ENCODE measurements around the gene ZNF69. TPM values are rescaled to one million over a fixed set of nuclear protein-coding genes. Genes with fewer than 3 reads are reported as not detected.
"Not testable (repeated sequence)": the region's sequence is repeated elsewhere in the genome, so short reads cannot be mapped to it uniquely, and the experiment has no call there.

Gene ZNF69
- total and polyA plus RNA-seq, 4 donors, result 2.5 to 12.0 (median 8.9) TPM

DNA sequence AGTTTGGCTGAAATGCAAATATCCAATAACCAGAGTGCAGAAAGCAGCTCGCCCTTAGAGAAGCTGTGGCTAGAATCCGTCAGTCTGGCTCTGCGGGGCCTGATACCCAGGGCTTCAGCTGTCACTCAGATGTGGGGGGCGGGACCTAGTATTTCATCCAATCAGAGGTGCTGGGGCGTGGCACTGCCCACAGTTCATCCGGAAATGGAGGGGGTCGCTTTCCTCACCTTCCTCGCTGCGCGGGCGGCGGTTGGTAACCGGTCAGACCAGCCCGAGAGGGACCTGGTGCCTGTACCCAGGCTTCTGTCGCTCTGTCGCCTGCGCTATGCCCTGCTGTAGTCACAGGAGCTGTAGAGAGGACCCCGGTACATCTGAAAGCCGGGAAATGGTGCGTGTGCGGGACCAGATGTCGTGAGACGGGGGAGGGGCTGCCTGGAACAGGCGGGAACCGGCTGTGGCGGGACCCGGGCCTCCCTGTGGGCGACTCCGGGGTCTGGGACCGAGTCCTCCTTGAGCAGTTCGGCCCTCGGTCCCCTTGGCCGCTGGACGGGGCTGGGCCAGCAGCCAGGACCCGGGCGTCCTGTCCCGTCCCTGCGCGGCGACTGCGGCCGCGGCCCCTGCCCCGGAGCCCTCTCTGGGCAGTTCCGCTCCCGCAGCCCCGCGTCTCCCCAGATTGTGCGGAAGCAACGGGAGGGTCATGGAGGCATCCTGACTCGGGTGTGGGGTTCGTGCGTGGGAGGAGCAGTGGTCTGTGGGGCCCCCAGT is 37.5 kb downstream of the ZNF69 start, which contains the start of gene ZNF700 (continued):
- TF ChIP-seq, protein P1, sequence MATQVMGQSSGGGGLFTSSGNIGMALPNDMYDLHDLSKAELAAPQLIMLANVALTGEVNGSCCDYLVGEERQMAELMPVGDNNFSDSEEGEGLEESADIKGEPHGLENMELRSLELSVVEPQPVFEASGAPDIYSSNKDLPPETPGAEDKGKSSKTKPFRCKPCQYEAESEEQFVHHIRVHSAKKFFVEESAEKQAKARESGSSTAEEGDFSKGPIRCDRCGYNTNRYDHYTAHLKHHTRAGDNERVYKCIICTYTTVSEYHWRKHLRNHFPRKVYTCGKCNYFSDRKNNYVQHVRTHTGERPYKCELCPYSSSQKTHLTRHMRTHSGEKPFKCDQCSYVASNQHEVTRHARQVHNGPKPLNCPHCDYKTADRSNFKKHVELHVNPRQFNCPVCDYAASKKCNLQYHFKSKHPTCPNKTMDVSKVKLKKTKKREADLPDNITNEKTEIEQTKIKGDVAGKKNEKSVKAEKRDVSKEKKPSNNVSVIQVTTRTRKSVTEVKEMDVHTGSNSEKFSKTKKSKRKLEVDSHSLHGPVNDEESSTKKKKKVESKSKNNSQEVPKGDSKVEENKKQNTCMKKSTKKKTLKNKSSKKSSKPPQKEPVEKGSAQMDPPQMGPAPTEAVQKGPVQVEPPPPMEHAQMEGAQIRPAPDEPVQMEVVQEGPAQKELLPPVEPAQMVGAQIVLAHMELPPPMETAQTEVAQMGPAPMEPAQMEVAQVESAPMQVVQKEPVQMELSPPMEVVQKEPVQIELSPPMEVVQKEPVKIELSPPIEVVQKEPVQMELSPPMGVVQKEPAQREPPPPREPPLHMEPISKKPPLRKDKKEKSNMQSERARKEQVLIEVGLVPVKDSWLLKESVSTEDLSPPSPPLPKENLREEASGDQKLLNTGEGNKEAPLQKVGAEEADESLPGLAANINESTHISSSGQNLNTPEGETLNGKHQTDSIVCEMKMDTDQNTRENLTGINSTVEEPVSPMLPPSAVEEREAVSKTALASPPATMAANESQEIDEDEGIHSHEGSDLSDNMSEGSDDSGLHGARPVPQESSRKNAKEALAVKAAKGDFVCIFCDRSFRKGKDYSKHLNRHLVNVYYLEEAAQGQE (IDR thresholded peaks at IDR 0.05), result peak; percentile 82
- peak in 1 of 2 donors; percentile 31 for TF ChIP-seq HNF4A (conservative IDR thresholded peaks at IDR 0.05)

DNA sequence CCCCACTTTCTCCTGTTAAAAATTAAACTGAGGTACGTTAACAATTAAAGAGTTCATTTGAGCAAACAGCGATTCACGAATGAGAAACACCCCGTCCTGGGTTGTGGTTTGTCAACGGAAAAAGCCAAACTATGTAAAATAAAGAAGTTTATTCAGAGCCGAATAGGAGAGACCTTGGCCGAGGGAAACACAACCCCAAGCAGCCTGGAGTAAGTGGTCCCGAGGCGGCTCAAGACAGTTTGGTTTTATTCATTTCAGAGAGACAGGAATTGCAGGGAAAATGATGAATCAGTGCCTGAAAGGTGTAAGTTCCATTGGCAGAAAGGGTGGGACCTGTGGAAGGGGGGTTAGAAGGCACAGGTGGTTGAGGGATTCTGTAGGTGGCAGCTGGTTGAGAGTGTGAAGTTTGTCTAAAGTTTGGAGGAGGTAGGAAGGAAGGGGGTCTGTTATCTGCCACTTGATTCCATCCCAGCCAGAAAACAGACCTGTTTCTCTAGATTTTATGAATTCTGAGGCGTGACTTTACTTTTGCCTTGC is 38.1 kb downstream of the ZNF69 start:
- Histone ChIP-seq H3K4me1 (ENCODE audit: control insufficient read depth in 4 of 4, insufficient read depth in 4 of 4, low read length in 3 of 4) (peaks cover 8 to 20% (median 17%) of the 10 kb centered on the region in 4 donors), H3K4me3 (ENCODE audit: low read depth in 1 of 3, low read length in 3 of 3) (peak overlapping the region; percentile 76 to 92 (median 84)), H3K27ac (ENCODE audit: low read depth in 1 of 2, low read length in 2 of 2) (peak overlapping the region; percentile 96 to 97), H3K9ac (ENCODE audit: low read depth in 1 of 2, low read length in 2 of 2) (peak overlapping the region; percentile 21 to 87)
- not testable (repeated sequence) for H3K9me3 ChIP-seq (ENCODE audit: control insufficient read depth in 4 of 4, low read length in 3 of 4); DNase-seq (ENCODE audit: low spot score); H3K36me3 ChIP-seq (ENCODE audit: control insufficient read depth in 4 of 4, insufficient read depth in 3 of 4, low read depth in 1 of 4, low read length in 3 of 4); H3K27me3 ChIP-seq (ENCODE audit: control insufficient read depth in 4 of 4, insufficient read depth in 4 of 4, low read length in 3 of 4)
- 7% methylated on average over 10 of the region's 10 CpGs for WGBS

DNA sequence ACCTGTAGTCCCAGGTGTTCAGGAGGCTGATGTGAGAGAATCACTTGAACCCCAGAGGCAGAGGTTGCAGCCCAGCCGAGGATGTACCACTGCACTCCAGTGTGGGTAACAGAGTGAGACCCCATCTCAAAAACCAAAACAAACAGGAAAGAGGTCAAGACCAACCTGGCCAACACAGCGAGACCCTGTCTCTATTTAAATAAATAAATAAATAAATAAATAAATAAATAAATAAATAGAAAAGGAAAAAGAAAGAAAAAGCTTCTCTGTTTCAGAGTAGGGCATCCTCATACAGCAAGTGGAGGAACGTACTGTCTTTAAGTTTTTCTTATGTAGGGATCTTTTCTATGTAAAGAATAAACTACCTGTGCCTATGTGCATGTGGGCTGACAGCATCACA is 39.6 kb downstream of the ZNF69 start:
- Histone ChIP-seq H3K9ac (ENCODE audit: low read depth in 1 of 2, low read length in 2 of 2) (no peak overlapping the region), H3K27ac (ENCODE audit: low read depth in 1 of 2, low read length in 2 of 2) (no peak overlapping the region), H3K4me1 (ENCODE audit: control insufficient read depth in 4 of 4, insufficient read depth in 4 of 4, low read length in 3 of 4) (peaks cover 8 to 20% (median 17%) of the 10 kb centered on the region in 4 donors), H3K4me3 (ENCODE audit: low read depth in 1 of 3, low read length in 3 of 3) (no peak overlapping the region), H3K9me3 (ENCODE audit: control insufficient read depth in 4 of 4, low read length in 3 of 4) (peaks cover 0 to 2% (median 0%) of the 10 kb centered on the region in 4 donors), H3K36me3 (ENCODE audit: control insufficient read depth in 4 of 4, insufficient read depth in 3 of 4, low read depth in 1 of 4, low read length in 3 of 4) (peaks cover 1 to 8% (median 5%) of the 10 kb centered on the region in 4 donors), H3K27me3 (ENCODE audit: control insufficient read depth in 4 of 4, insufficient read depth in 4 of 4, low read length in 3 of 4) (no peaks in the 10 kb centered on the region)
- WGBS, result 95% methylated on average over 3 of the region's 3 CpGs
- TF ChIP-seq HNF4A (conservative IDR thresholded peaks at IDR 0.05) (no peak), YY1 (IDR thresholded peaks at IDR 0.05) (no peak), HNF4G (IDR thresholded peaks at IDR 0.05) (no peak)
- TF ChIP-seq, protein P2, sequence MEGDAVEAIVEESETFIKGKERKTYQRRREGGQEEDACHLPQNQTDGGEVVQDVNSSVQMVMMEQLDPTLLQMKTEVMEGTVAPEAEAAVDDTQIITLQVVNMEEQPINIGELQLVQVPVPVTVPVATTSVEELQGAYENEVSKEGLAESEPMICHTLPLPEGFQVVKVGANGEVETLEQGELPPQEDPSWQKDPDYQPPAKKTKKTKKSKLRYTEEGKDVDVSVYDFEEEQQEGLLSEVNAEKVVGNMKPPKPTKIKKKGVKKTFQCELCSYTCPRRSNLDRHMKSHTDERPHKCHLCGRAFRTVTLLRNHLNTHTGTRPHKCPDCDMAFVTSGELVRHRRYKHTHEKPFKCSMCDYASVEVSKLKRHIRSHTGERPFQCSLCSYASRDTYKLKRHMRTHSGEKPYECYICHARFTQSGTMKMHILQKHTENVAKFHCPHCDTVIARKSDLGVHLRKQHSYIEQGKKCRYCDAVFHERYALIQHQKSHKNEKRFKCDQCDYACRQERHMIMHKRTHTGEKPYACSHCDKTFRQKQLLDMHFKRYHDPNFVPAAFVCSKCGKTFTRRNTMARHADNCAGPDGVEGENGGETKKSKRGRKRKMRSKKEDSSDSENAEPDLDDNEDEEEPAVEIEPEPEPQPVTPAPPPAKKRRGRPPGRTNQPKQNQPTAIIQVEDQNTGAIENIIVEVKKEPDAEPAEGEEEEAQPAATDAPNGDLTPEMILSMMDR (IDR thresholded peaks at IDR 0.05; ENCODE audit: low read depth, low read length, missing input control), result no peak
- DNase-seq (ENCODE audit: low spot score), result no peak

DNA sequence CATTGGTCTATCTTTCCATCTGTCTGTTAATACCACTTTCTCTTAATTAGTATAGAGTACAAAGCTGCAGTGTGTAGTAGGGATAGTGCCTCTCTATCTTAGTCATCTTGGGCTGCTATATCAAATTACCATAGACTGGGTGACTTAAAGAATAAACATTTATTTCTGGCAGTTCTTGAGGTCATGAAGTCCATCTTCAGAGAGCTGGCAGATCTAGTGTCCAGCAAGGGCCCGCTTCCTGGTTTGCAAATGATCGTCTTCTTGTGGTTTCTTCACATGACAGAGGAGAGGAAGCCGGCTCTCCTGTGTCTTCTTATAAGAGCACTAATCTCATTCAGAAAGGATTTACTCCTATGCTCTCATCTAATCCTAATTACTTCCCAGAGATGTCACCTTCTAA is 43.5 kb downstream of the ZNF69 start:
- no peak for DNase-seq (ENCODE audit: low spot score)
- WGBS, result 85% methylated on average over 3 of the region's 3 CpGs
- H3K4me1 ChIP-seq (ENCODE audit: control insufficient read depth in 4 of 4, insufficient read depth in 4 of 4, low read length in 3 of 4), result peaks cover 2 to 4% (median 3%) of the 10 kb centered on the region in 4 donors

More for the DNA sequence above, 43.5 kb downstream of the ZNF69 start:
- H3K9me3 ChIP-seq (ENCODE audit: control insufficient read depth in 4 of 4, low read length in 3 of 4), result peaks cover 2 to 17% (median 11%) of the 10 kb centered on the region in 4 donors
- no peak overlapping the region for H3K9ac ChIP-seq (ENCODE audit: low read depth in 1 of 2, low read length in 2 of 2)
- H3K4me3 ChIP-seq (ENCODE audit: low read depth in 1 of 3, low read length in 3 of 3), result no peak overlapping the region
- no peak overlapping the region for H3K27ac ChIP-seq (ENCODE audit: low read depth in 1 of 2, low read length in 2 of 2)
- H3K27me3 ChIP-seq (ENCODE audit: control insufficient read depth in 4 of 4, insufficient read depth in 4 of 4, low read length in 3 of 4), result no peaks in the 10 kb centered on the region
- no peak for TF ChIP-seq RXRA (IDR thresholded peaks at IDR 0.05)
- no peak for TF ChIP-seq NR2F2 (IDR thresholded peaks at IDR 0.05)
- TF ChIP-seq, protein P3, sequence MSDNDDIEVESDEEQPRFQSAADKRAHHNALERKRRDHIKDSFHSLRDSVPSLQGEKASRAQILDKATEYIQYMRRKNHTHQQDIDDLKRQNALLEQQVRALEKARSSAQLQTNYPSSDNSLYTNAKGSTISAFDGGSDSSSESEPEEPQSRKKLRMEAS (IDR thresholded peaks at IDR 0.05), result no peak
- TF ChIP-seq, protein P2 (IDR thresholded peaks at IDR 0.05; ENCODE audit: low read depth, low read length, missing input control), result no peak
- TF ChIP-seq JUND (IDR thresholded peaks at IDR 0.05), result no peak
- TF ChIP-seq, protein P4, sequence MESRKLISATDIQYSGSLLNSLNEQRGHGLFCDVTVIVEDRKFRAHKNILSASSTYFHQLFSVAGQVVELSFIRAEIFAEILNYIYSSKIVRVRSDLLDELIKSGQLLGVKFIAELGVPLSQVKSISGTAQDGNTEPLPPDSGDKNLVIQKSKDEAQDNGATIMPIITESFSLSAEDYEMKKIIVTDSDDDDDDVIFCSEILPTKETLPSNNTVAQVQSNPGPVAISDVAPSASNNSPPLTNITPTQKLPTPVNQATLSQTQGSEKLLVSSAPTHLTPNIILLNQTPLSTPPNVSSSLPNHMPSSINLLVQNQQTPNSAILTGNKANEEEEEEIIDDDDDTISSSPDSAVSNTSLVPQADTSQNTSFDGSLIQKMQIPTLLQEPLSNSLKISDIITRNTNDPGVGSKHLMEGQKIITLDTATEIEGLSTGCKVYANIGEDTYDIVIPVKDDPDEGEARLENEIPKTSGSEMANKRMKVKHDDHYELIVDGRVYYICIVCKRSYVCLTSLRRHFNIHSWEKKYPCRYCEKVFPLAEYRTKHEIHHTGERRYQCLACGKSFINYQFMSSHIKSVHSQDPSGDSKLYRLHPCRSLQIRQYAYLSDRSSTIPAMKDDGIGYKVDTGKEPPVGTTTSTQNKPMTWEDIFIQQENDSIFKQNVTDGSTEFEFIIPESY (IDR thresholded peaks at IDR 0.05), result no peak
- no peak for TF ChIP-seq HNF4G (IDR thresholded peaks at IDR 0.05)
- H3K36me3 ChIP-seq (ENCODE audit: control insufficient read depth in 4 of 4, insufficient read depth in 3 of 4, low read depth in 1 of 4, low read length in 3 of 4), result peaks cover 1 to 17% (median 8%) of the 10 kb centered on the region in 4 donors

Data from liver (tissue), 9 donors.